Measurements from ENCODE around the gene ZNF407.

The ZNF407 gene

DNA sequence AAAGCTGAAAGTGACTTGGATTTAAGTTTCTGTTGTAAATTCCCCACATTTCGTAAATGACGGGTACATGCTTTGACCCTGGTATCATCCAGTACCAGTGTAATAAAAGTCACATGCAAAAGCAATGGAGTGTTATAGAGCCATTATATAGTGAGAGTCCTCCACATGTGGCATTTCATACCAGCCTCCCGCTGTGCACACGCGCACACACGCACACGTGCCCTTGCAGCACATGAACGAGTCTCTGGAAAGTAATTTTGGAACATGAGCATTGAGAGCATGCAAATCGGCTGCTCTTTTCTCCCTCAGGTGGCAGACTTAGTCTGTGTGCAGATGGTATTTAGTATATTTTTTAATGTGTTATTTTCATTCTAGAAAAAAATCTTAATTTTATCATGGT lies 198.1 kb downstream of the ZNF407 start:
- no peak for DNase-seq

DNA sequence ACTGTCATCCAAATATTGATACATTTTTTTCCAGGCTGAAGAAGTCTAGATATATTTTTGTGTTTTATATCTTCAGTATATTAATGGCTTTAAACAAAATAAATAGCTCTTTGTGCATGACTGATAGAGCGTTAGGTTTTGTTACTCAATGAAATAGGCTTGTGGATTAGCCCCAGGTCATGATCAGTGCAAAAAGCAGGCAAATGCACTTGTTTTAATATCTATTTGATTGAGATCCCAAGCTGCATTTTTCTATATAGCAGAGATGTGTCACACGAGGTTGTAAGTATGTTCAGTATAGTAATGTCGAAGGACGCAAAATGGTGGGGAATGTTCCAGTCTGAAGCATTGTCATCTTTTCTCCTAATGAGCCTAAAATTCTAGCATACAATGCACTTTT lies 198.5 kb downstream of the ZNF407 start:
- DNase-seq: no peak

DNA sequence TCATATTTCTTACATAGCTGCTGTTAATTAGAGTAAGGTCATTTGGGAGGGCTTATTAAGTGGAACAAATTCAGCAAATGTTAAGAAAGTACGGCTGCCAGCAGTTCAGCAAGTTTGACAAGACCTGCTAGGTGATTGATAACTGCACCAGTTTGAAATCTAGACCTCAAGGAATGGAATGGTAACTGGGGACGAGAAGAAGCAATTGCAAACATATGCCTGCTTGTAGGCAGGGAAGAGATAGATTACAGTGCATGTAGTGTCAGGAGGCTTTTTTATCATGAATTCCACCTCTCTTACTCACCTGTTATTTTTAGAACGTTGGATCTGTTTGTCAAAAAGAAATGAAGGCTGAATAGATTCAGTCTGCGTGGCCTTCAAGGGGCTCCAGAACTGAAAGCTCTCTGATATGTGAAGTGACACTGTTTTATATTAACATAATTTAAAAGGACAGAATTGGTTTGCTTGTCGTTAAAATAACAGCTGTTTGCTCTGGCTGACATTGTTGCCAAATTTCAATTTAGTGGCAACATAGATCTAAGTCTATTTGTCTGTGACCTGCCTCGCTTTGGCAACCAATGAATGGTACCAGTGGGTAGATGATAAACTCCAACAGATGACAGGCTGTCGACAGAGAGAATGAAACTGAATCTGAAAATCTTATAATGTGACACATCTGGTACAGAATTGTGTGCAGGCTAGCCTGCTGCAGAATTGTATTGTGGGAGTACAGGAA lies 199.3 kb downstream of the ZNF407 start:
- DNase-seq: no peak

DNA sequence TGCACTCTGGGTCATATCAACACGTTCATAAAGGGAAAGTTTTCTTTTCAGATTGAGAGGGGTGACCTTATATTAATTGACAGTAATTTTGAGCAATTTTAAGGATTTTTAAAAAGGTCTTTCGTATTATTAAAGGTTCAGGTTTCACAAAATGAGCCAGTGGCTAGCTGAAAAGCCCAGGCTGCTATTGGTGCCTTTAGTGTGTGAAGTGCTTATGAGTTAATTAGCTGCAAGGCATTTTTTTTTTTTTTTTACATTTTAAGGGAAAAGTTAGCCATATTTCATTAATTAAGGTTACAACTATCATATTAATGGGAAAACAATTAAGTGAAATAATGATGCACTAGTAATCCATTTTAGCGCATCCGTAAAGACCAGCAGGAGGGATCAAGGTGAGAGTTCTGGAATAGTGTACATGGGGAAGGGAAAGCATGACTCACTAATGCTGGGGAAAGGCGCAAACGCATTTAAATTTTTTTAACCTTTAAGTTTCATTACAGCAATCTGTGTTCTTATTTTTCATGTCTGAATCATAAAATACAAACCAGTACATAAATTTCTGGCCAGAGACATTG lies 200.0 kb downstream of the ZNF407 start:
- no peak for DNase-seq

DNA sequence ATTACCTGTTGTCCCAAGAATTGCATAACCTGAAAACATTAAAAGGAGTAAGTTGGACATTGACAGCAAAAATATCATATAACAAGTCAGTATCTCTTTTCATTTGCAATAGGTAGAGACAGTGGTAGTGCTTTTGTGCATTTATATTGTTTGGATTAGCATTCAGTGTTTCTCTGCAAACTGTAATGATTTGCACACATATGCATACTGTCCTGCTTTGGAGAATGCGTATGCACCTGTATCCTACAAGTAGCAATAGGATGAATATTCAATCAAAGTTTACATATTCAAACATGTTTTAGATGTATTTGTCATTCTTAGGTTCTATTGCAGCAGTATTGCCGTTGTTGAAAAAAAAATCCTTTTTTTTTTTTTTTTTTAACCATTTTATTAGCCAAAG lies 201.9 kb downstream of the ZNF407 start:
- no peak for DNase-seq

DNA sequence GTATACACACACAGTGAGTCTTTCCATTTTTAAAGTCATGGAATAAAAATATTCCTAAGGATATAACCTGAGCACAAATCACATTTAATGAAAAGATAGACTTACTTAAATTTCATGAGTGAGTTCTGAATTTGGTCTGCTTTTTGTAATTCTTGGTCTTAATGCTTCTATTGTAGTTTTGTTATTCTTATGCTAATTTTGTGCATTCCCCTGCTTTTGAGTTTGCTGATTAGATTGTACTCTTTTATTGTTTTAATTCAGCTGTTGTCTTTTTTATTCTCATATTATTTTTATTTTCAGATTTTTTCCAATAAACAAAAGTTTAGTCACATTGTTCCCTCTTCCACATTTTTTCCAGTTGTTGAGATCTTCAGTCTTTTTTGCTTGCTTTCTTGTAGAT lies 202.4 kb downstream of the ZNF407 start:
- DNase-seq: no peak

DNA sequence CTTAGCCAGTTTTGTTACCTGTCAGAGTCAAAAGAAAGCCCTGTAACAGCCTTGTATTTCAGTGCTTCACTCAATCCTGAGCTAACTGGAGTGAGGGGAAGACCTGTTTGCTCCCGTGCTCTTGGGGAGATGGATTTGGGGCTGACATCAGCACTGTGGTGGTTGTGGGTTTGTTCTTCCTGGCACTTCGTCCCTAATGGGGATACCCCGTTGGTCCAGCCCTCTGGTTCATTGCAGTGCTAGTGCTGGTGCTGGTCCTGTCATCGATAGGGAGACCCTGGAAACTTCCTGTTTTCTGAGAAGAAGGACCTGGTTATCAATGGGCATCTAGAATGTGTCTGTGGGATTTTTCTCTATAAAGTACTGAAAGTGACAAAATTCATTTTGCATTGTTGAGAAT lies 205.4 kb downstream of the ZNF407 start:
- no peak for DNase-seq

DNA sequence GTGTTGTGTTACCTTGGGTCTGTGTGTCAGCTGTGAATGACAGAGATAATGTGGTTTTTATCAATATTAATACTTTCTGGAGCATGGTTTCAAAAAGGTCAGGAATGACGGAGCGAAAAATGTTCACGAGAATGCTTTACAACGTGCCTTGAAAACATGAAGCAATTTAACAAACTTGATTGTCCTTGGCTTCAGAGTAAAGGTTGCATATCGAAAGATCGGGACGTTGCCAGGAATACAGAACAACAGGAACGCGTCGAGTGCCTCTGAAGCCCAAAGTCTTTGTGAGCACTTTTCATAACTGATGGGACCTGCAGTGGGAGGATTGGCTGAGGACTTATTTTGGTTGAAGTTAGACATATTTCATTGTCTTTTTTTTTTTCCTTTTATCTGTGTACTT lies 206.1 kb downstream of the ZNF407 start:
- DNase-seq: no peak

DNA sequence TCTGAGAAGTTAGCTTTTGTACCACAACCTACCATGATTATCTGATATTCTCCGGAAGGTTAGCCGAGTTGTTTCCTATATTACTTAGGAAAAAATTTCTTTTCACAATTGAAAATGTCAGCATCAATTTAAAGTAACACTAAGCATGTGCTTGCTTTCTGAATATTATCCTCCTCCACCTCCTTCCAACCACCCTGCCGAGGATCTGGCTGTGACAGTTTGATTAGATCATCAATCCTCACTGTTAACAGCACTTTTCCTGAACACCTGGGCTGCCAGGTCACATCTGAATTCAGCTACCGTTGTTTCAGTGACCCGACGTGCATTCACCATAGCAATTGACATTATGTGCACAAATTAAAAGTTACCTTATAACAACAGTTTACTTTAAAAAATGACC lies 207.0 kb downstream of the ZNF407 start:
- no peak for DNase-seq

DNA sequence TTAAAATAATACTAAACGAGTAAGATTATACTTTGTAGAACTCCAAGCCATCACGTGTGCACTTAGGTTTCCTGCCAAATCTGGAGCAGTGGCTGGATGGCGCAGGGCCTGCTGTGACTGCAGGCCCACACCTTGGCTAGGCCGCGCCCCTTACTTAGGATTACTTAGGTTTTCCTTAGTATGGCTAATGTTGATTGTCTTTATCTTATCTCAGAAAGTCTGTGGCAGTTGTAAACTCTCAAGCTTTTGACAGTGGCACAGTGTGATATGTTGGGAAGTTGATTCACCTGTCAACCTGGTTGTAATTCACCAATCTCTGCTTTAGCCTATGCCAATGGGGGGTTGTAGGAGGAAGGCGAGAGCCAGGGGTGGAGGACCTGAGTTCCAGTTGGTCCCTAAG lies 208.4 kb downstream of the ZNF407 start:
- no peak for DNase-seq

DNA sequence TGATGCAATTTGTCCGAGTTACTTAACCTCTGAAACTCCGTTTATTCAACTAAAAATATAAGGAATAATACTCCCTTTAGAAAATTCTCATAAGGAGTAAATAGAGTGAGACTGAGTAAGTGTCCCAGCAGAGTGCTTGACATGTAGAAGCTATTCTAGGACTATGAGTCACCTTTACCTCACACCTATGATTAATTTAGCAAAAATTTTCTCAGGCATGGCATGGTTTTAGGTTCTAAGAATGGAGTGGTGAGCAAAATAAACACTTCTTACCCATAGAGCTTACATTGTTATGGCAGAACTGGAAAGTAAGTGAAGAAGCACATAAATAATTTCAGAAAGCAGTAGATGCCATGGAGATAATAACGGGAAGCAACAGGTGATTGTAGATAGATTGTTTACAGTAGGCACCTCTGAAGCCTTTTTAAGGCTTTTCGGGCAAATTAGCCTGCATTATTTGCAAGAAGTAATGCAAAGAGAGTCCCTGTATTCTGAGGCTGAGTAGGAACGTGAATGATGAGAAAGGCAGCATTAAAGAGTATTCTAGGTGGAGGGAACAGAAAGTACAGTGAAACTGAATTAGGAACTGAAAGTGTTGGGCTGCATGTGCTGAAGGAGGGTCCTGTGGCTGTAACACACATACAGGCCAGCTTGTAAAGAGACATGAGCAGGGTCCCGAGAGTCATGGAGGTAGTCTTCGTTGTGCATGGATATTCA lies 209.2 kb downstream of the ZNF407 start:
- no peak for DNase-seq

DNA sequence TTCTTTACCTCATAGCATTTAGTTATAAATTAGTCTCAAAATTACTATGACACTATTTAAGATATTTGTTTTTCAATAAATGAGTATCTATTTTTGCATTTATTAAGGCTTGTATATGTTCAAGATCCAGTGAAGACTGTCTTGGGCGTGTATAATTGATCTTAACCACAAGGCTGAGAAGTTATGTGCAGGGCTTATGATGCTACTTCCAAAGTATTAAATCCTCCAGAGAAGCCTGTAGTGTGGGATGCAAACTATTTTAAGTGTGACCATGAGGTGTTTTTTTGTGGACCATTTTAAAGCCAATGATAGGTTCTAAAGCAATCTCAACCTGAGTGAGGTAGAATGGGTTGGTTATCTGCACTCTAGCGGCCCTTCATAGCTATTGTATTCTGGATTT lies 219.9 kb downstream of the ZNF407 start:
- DNase-seq: no peak

DNA sequence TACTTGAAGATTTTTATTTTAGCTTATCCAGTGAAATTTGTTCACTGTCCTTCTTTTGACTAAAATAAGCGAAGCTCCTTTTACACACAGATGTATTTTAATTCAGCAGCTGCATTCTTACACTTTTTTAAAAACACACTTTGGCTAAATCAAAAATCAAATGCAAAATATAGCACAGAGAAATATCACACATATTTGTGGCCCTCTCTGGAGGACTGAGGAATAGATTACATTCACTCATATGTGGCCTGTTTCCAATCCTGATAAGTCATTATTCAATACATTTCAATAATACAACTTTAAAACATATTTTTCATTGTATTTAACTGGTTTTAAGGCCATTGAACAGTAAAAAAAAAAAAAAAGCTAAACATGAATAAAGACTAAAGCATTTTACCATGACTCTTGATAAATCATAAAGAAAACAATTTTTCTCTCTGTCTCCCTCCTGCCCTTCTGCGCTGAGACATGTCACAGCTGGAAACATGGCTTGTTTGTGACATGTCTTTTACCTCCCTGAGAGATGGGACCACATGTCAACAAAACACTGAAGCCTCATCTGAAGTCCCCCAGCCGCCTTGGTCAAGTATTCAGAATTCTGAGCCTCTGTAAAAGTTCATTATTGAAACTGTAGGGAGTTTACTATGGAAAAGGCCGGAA lies 221.0 kb downstream of the ZNF407 start:
- no peak for DNase-seq

DNA sequence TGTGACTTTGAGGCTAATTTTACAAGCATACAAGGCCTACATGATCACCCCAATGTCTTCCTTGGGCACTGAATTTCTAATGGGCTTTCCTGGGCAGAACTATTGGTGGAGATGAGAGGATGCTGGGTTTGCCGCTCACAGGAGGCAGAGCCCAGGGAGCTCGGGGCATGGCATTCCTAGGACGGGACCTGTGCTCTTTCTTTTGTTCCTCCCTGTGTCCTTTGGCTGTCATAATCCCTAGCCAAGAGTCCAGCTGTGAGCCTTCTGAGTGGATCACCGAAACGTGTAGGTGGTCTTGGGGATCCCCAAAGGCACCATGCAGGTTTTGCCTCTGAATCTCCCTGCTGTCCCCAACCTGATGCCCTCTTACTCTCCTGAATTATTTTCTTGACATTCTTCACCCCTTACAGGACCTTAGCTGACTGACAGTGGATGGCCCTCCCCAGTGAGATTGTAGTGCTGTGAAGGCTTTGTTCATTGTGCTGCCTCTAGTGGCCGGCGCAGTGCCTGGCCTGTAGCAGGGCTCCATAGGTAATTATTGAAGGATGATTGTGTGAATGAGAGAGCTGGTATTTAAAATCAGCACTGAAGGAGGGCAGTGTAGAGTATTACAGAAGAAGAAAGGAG lies 221.9 kb downstream of the ZNF407 start:
- DNase-seq: no peak

DNA sequence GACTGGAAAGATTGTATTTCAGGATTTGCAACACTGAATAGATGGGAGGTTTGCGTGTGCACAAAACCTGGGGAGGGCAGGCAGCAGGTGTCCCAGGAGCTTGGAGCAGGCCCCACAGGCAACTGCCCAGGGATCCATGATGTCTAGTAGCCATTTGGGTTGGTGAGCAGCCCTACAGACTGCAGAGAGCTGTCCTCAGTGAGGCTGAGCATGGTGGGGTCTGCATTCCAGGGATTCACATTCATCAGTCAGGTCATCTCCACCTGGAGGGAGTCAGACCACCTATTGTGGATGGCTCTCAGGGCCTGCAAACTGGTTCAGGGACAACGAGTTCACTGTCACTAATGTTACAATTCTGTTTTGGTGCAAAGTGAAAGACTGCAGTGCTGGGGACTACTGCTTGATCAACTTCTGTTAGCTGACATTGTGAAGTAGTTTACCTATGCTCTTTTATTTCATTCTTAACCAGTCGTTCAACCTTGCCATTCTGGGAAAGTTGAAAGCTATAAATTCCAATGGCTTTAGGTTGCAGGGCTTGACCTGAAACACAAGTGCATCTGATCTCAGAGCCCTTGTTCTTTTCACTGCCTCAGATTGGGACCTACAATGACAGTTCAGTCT lies 222.6 kb downstream of the ZNF407 start:
- DNase-seq: no peak

DNA sequence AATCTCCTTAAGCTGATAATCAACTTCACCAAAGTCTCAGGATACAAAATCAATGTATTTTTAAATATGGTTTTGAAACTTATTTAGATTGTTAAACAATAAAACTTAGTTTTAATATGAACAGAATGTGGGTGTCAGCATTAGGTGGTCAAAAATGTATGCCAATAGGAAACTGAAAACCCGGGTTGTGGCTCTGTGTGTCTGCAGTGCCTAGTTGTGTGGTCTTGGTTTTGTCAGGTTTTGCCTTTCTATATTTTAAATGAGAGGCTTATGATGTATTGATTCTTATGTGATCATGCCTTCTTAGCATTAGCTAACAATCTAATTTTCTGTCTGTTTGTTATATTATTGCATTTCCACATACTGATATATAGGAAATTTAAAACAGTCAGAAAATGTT lies 227.8 kb downstream of the ZNF407 start:
- no peak for DNase-seq

DNA sequence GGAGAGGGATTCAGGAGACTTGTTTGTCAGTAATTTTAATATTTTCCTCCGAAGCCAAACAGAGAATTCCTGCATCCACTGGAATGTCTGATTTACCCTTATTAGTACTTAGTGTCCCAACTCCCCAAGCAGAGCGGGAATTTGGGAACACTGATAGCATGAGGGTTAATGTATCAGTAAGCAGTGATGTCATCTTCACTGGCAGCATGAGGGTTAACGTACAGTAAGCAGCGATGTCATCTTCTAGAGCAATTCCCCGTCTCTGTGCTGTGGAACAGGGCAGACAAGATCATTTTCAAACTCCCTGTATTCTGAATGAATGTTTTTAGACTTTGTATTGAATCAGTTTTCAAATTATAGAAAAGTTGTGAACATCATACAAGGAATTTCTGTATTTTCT lies 228.9 kb downstream of the ZNF407 start:
- no peak for DNase-seq

DNA sequence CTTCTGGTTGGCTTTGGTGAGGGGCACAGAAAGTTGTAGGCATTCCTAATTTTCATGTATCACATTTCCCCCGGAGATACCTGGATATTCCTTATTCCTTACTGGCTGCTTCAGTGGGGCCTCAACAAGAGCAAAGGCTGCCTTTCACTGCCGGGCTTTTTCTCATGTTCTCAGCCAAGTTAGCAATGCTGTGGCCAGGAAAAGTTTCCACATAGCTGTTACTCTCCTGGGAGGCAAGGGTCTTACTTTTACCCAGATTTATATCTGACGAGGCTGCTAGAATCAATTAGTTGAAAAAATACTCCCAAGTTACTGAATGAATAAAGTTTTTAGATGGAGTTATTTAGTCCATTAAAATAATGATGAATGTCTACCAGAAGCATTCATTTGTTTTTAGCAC lies 230.5 kb downstream of the ZNF407 start:
- DNase-seq: no peak

DNA sequence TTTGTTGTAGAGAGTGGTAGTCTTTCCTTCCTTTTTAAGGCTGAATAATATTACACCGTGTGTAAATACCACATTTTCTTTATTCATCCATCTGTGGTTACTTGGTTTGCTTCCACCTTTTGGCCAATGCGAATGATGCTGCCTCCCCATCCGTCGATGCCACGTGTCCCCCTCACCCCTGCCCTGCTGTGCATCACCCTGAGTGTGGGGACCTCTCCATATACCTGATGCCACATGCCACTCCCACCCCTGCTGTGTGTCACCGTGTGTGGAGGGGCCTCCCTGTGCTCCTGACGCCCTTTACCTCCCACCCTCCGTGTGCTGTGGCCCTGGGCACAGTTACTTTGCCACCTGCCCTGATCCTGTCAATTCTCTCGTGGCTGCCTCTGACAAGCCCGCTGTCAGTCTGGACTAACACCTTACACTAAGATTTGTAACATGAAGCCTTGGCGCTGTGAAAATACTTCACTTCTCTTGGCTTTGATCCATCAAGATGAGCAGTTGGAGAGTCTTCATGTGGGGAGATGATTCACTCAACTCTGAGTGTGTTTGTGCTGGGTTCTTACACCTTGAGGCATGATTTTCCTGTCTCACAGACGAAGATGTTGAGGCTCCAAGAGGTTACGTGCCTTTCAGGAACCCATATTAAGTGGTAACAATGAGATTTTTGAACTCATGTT lies 234.0 kb downstream of the ZNF407 start:
- DNase-seq: no peak

DNA sequence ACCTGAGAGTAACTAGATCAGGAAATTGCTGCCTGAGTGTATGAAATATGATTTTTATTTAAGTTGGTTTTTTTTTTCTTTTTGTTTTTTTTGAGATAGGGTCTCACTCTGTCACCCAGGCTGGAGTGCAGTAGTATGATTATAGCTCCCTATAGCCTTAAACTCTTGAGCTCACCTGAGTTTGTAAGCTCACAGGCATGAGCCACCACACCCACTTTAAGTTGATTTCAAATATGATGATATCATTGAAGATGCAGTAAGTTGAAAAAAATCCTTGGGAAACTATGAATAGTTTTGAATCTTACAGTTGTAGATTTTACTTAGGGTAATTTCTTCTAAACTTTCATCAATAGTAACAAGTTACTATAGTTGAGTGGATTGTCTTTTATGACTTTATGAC lies 234.7 kb downstream of the ZNF407 start:
- no peak for DNase-seq

DNA sequence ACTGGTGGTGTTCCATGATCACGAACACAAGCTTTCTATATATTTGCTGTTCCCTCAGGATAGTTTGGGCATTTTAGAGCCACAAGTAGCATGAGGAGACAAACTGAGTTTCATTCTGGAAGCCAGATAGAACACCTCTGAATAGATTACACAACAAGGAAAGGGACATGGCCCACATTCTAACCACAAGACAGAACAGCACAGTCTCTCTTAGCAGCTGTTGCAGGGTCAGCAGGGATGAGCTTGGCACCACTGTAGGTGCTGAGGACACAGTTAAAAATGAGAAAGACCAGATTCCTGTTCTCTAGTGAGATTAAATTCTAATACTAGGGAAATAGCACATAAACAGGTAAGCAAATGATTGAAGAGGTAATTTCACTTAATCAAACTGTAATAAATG lies 235.3 kb downstream of the ZNF407 start:
- no peak for DNase-seq
